HL-60 (cell line): ENCODE results near the gene SRSF7.
A peak's percentile ranks its signal among the peaks of the same experiment; 100 is the strongest.

ENCODE experiments used
- DNase-seq, 2 experiments: peaks; one replicate each; pipeline ENCODE4 v3.0.0-alpha.2; 2010 to 2020; ENCODE audit warnings: low read depth in 1 of 2, low spot score in 1 of 2
- H3K27ac ChIP-seq: fragments of 250-450 bp; sonication (Bioruptor Pico); replicated peaks from 2 replicates; pipeline ENCODE4 v1.5.1; 2020; ENCODE audit warnings: mild to moderate bottlenecking, moderate library complexity
- H3K27me3 ChIP-seq: fragments of 250-450 bp; sonication (Bioruptor Pico); 2 replicates; pipeline ENCODE4 v1.5.1; 2021; ENCODE audit warnings: mild to moderate bottlenecking, moderate library complexity; ENCODE audit not compliant: insufficient read depth, poor library complexity, severe bottlenecking
- H3K4me3 ChIP-seq: replicated peaks from 2 replicates; pipeline ENCODE4 v1.5.1; 2011; ENCODE audit warnings: mild to moderate bottlenecking, control low read depth, low read length; ENCODE audit not compliant: insufficient read depth
- CTCF ChIP-seq: IDR thresholded peaks from one replicate; pipeline ENCODE4 v1.5.1; 2011; ENCODE audit warnings: low read length, control low read depth, inconsistent platforms; ENCODE audit not compliant: insufficient read depth
- GABPA ChIP-seq: IDR thresholded peaks from 2 replicates; pipeline ENCODE4 v1.6.1; 2012; ENCODE audit warnings: low read depth
- POLR2AphosphoS5 ChIP-seq: IDR thresholded peaks from 2 replicates; pipeline ENCODE4 v1.6.1; 2012; ENCODE audit warnings: low read depth
- REST ChIP-seq: IDR thresholded peaks from 2 replicates; pipeline ENCODE4 v1.6.1; 2012; ENCODE audit warnings: low read depth; ENCODE audit not compliant: insufficient replicate concordance
- SPI1 ChIP-seq: IDR thresholded peaks from 2 replicates; pipeline ENCODE4 v1.6.1; 2012; ENCODE audit warnings: low read depth, mild to moderate bottlenecking, borderline replicate concordance

The SRSF7 gene

GRCh38 chr2:38742797-38743559, 8.2 kb downstream of the SRSF7 start:
- no peak for DNase-seq
- TF ChIP-seq POLR2AphosphoS5 (peak; percentile 38), REST (no peak), GABPA (no peak), CTCF (no peak), SPI1 (no peak)
- Histone ChIP-seq H3K4me3 (no peak overlapping the region), H3K27ac (no peak overlapping the region), H3K27me3 (no peaks in the 10 kb centered on the region)

GRCh38 chr2:38740851-38741731, 10.1 kb downstream of the SRSF7 start:
- peak in 1 of 2 experiments; percentile 52 for DNase-seq
- Histone ChIP-seq H3K4me3 (no peak overlapping the region), H3K27me3 (no peaks in the 10 kb centered on the region), H3K27ac (no peak overlapping the region)
- TF ChIP-seq POLR2AphosphoS5 (peak; percentile 40), REST (no peak)

- no peak overlapping the region for H3K27ac ChIP-seq
- no peak for TF ChIP-seq CTCF
- no peak for TF ChIP-seq POLR2AphosphoS5
- TF ChIP-seq GABPA = no peak
- no peak for TF ChIP-seq SPI1
- TF ChIP-seq REST = no peak
- no peak overlapping the region for H3K4me3 ChIP-seq
- no peak for DNase-seq
- H3K27me3 ChIP-seq = no peaks in the 10 kb centered on the region
These were observed 11.6 kb downstream of the SRSF7 start for GRCh38 chr2:38739524-38739923.
